K562 (cell line): ENCODE results near the gene EXOG. TPM values are rescaled to one million over a fixed set of nuclear protein-coding genes. Genes with fewer than 3 reads are reported as not detected.

ENCODE experiments used
- ATAC-seq: fragments of 200-7000 bp; cut with Tn5 transposase; 3 replicates; pipeline ENCODE4 v1.9.1; 2020; ENCODE audit warnings: moderate library complexity
- BruUV-seq: library from RNA; stranded (reverse); fragments of 400-500 nt; replicated peaks from 2 replicates; lab custom pipeline; 2021; lab: Mats Ljungman, UMichigan
- CTCF ChIA-PET: fragments of 300-600 bp; formaldehyde crosslinking; extraction: SDS; loops from one replicate; lab custom pipeline; 2021; ENCODE audit warnings: low intra/inter-chr PET ratio; lab: Yijun Ruan, JAX
- POLR2A ChIA-PET: fragments of 300-600, 350-650 bp; sonication (Branson Sonifier 250); formaldehyde crosslinking; extraction: SDS; loops from one replicate; lab custom pipeline; 2021; ENCODE audit warnings: antibody characterized with exemption, inconsistent platforms; lab: Yijun Ruan, JAX
- DNase-seq, 4 experiments: peaks; one replicate each; pipeline versions ENCODE4 v3.0.0 to v3.0.0-alpha.2; 2011 to 2018; ENCODE audit warnings: low spot score in 3 of 4, mixed read lengths in 3 of 4; ENCODE audit errors: extremely low read depth in 1 of 4
- FAIRE-seq: peaks from 2 replicates; lab custom pipeline; 2011; peaks lifted over from hg19 to GRCh38; lab: Jason Lieb, UNC
- H2AFZ ChIP-seq: 2 replicates; pipeline ENCODE4 v1.6.0; 2011; ENCODE audit warnings: low read depth, low read length, control low read depth, inconsistent platforms
- H3K27ac ChIP-seq: fragments of 200-600 bp; 3 replicates; pipeline ENCODE4 v1.8.0; 2011; ENCODE audit warnings: low read depth, mild to moderate bottlenecking, control low read depth, inconsistent platforms, low read length, moderate library complexity, mixed read lengths; ENCODE audit errors: extremely low read depth
- H3K27me3 ChIP-seq, 2 experiments: fragments of 300-600 bp in 1 of 2; 2 replicates in 1 of 2; 3 replicates in 1 of 2; pipeline versions ENCODE4 v1.6.0 to v1.8.0; 2011; ENCODE audit warnings: inconsistent platforms in 2 of 2, low read length in 2 of 2, mild to moderate bottlenecking in 1 of 2, mixed read lengths in 1 of 2, moderate library complexity in 1 of 2; ENCODE audit not compliant: control insufficient read depth in 2 of 2, insufficient read depth in 2 of 2
- H3K36me3 ChIP-seq: fragments of 300-600 bp; 3 replicates; pipeline ENCODE4 v1.8.0; 2011; ENCODE audit warnings: mild to moderate bottlenecking, low read length, inconsistent platforms; ENCODE audit not compliant: control insufficient read depth, insufficient read depth
- H3K4me1 ChIP-seq, 2 experiments: fragments of 200-600 bp in 1 of 2; replicated peaks in 1 of 2; 2 replicates in 1 of 2; 3 replicates in 1 of 2; pipeline versions ENCODE4 v1.5.1 to v1.8.0; 2011; ENCODE audit warnings: inconsistent platforms in 2 of 2, low read length in 2 of 2, mild to moderate bottlenecking in 1 of 2, mixed read lengths in 1 of 2, moderate library complexity in 1 of 2; ENCODE audit not compliant: control insufficient read depth in 2 of 2, insufficient read depth in 2 of 2
- H3K4me2 ChIP-seq: 2 replicates; pipeline ENCODE4 v1.6.1; 2011; ENCODE audit warnings: low read length, control low read depth, inconsistent platforms, mixed read lengths; ENCODE audit not compliant: insufficient read depth
- H3K4me3 ChIP-seq: fragments of 200-600 bp; sonication (generic), shearing (Covaris generic); 2 replicates; pipeline ENCODE4 v1.5.1; 2016; ENCODE audit warnings: control low read depth, inconsistent platforms
- H3K79me2 ChIP-seq: fragments of 200-600 bp; 3 replicates; pipeline ENCODE4 v1.8.0; 2011; ENCODE audit warnings: low read length, inconsistent platforms; ENCODE audit not compliant: control insufficient read depth, insufficient read depth
- H3K9ac ChIP-seq, 2 experiments: 2 replicates each; pipeline versions ENCODE4 v1.6.0 to v1.6.1; 2011; ENCODE audit warnings: low read depth in 2 of 2, low read length in 2 of 2, control low read depth in 1 of 2, inconsistent platforms in 1 of 2, mild to moderate bottlenecking in 1 of 2, mixed read lengths in 1 of 2; ENCODE audit not compliant: insufficient read depth in 1 of 2
- H3K9me1 ChIP-seq: one replicate; pipeline ENCODE4 v1.6.0; 2011; ENCODE audit warnings: inconsistent platforms, mild to moderate bottlenecking, low read length, moderate library complexity; ENCODE audit not compliant: control insufficient read depth, insufficient read depth
- H3K9me3 ChIP-seq: replicated peaks from 2 replicates; pipeline ENCODE4 v1.5.1; 2011; ENCODE audit warnings: low read depth, low read length, inconsistent platforms; ENCODE audit not compliant: control insufficient read depth, insufficient read depth
- H4K20me1 ChIP-seq: replicated peaks from 2 replicates; pipeline ENCODE4 v1.6.1; 2011; ENCODE audit warnings: low read length, inconsistent platforms, mixed read lengths; ENCODE audit not compliant: control insufficient read depth, insufficient read depth
- BCOR ChIP-seq: fragments of 450-650 bp; IDR thresholded peaks from 2 replicates; pipeline ENCODE4 v1.6.1; 2016
- BDP1 ChIP-seq: IDR thresholded peaks from 3 replicates; pipeline ENCODE4 v1.6.1; 2011; ENCODE audit not compliant: insufficient read length, insufficient read depth
- CREM ChIP-seq: IDR thresholded peaks from 2 replicates; pipeline ENCODE4 v1.6.1; 2014; ENCODE audit warnings: antibody characterized with exemption, low read depth
- ETV6 ChIP-seq, 3 experiments: fragments of 150-350 bp in 1 of 3; sonication (generic) in 1 of 3; formaldehyde crosslinking in 1 of 3; IDR thresholded peaks; 2 replicates each; pipeline versions ENCODE4 v1.6.1 to v1.8.0; 2014 to 2022; ENCODE audit warnings: borderline replicate concordance in 2 of 3, low read depth in 2 of 3, antibody characterized with exemption in 1 of 3, low read length in 1 of 3, mild to moderate bottlenecking in 1 of 3, missing genetic modification reagents in 1 of 3
- HDAC2 ChIP-seq: fragments of 450-650 bp; IDR thresholded peaks from 2 replicates; pipeline ENCODE4 v1.6.1; 2016; ENCODE audit warnings: mild to moderate bottlenecking
- HOXB6 ChIP-seq: fragments of 250-450 bp; sonication (Bioruptor Pico); IDR thresholded peaks from 2 replicates; pipeline ENCODE4 v1.5.1; 2022; ENCODE audit warnings: mild to moderate bottlenecking, borderline replicate concordance
- IFI16 ChIP-seq: fragments of 250-450 bp; sonication (Bioruptor Pico); IDR thresholded peaks from 2 replicates; pipeline ENCODE4 v2.1.2; 2022; ENCODE audit warnings: mild to moderate bottlenecking, inconsistent platforms
- ILK ChIP-seq: fragments of 450-650 bp; IDR thresholded peaks from 2 replicates; pipeline ENCODE4 v1.6.1; 2016; ENCODE audit warnings: missing genetic modification characterization, low read depth, mild to moderate bottlenecking, missing compliant biosample characterization, moderate library complexity, borderline replicate concordance
- NR2C2 ChIP-seq, 2 experiments: fragments of 200-800 bp in 1 of 2; sonication (Bioruptor generic) in 1 of 2; sonication (generic) in 1 of 2; formaldehyde crosslinking in 1 of 2; IDR thresholded peaks; 2 replicates each; pipeline versions ENCODE4 v1.6.1 to v1.8.0; 2016 to 2022; ENCODE audit warnings: mild to moderate bottlenecking in 1 of 2, missing compliant biosample characterization in 1 of 2, missing genetic modification characterization in 1 of 2, missing genetic modification reagents in 1 of 2
- PML ChIP-seq: IDR thresholded peaks from 2 replicates; pipeline ENCODE4 v1.6.1; 2012; ENCODE audit warnings: low read length, inconsistent platforms
- POLR3A ChIP-seq: IDR thresholded peaks from 2 replicates; pipeline ENCODE4 v1.6.1; 2011; ENCODE audit warnings: borderline replicate concordance, mild to moderate bottlenecking, moderate library complexity; ENCODE audit not compliant: insufficient read length, insufficient read depth; ENCODE audit errors: extremely low read depth
- PTBP1 ChIP-seq: fragments of 200-400 bp; formaldehyde crosslinking; IDR thresholded peaks from 2 replicates; pipeline ENCODE4 v1.6.1; 2017; ENCODE audit warnings: low read depth, low read length
- RAD21 ChIP-seq, 2 experiments: fragments of 250-450 bp in 1 of 2; fragments of 450-650 bp in 1 of 2; sonication (Bioruptor Pico) in 1 of 2; formaldehyde crosslinking in 1 of 2; IDR thresholded peaks in 1 of 2; conservative IDR thresholded peaks in 1 of 2; 2 replicates each; pipeline versions ENCODE4 v1.4.0 to v1.8.0; 2020 to 2022; ENCODE audit warnings: mild to moderate bottlenecking in 2 of 2, moderate library complexity in 1 of 2
- ZKSCAN1 ChIP-seq: fragments of 150-350 bp; IDR thresholded peaks from 2 replicates; pipeline ENCODE4 v1.6.1; 2016; ENCODE audit warnings: low read depth, low read length
- ZKSCAN3 ChIP-seq: fragments of 250-450 bp; sonication (Bioruptor Pico); IDR thresholded peaks from 2 replicates; pipeline ENCODE4 v1.4.0; 2020
- ZNF143 ChIP-seq: sonication (generic); formaldehyde crosslinking; IDR thresholded peaks from 2 replicates; pipeline ENCODE4 v1.9.0; 2022; ENCODE audit warnings: mild to moderate bottlenecking, missing genetic modification reagents
- ZNF766 ChIP-seq: fragments of 200-800 bp; sonication (Bioruptor generic); conservative IDR thresholded peaks from 2 replicates; pipeline ENCODE4 v1.6.1; 2016; ENCODE audit warnings: missing genetic modification characterization, missing compliant biosample characterization
- WGBS: fragments of 100-300 bp; shearing (Covaris generic); methylation state at CpG from one replicate; pipeline ENCODE4 v1.1.6; 2016; ENCODE audit warnings: low coverage, mixed read lengths; ENCODE audit not compliant: insufficient coverage; ENCODE audit errors: missing lambda C conversion rate; 5-methylcytosine and 5-hydroxymethylcytosine counted together
- in situ Hi-C: fragments of 300-500 bp; cut with MboI; formaldehyde crosslinking; loops from 4 replicates; pipeline ENCODE4 v1.15.0; 2018; ENCODE audit warnings: inconsistent platforms, mixed read lengths
- intact Hi-C: fragments of 100-400 bp; cut with micrococcal nuclease; formaldehyde crosslinking; loops from 2 replicates; pipeline ENCODE4 v1.14.2; 2022
- polyA plus RNA-seq, 8 experiments: library from polyadenylated mRNA; depleted of rRNA in 4 of 8; stranded (reverse) in 5 of 8; unstranded in 3 of 8; fragments of >200 nt; fragmentation: Nextera tagmentation in 2 of 8; fragmentation: Illumina TruSeq in 1 of 8; extraction: Ambion mirVana in 2 of 8; extraction: Trizol in 1 of 8; gene quantifications; 2 replicates each; pipeline versions ENCODE4 v1.2.1 to v1.2.3, GENCODE V29; 2011 to 2014; ENCODE audit warnings: inconsistent platforms in 1 of 8, missing spikeins in 1 of 8
- total RNA-seq, 7 experiments: library from RNA; depleted of rRNA in 6 of 7; stranded (reverse); fragments of >200 nt in 6 of 7; fragmentation: Illumina TruSeq in 2 of 7; extraction: Trizol in 2 of 7; gene quantifications; 2 replicates each; pipeline versions ENCODE4 v1.2.1 to v1.2.3, GENCODE V29; 2011 to 2021; ENCODE audit warnings: low replicate concordance in 1 of 7
- TF ChIP-seq, protein P1 (sequence below): fragments of 250-450 bp; sonication (Bioruptor Pico); IDR thresholded peaks from 2 replicates; pipeline ENCODE4 v1.8.0; 2021; ENCODE audit warnings: mild to moderate bottlenecking, moderate library complexity
- TF ChIP-seq, protein P2 (sequence below): sonication (generic); formaldehyde crosslinking; IDR thresholded peaks from 2 replicates; pipeline ENCODE4 v1.5.0; 2020; ENCODE audit warnings: missing genetic modification reagents
- TF ChIP-seq, protein P3 (sequence below): fragments of 250-450 bp; sonication (Bioruptor Pico); IDR thresholded peaks from 2 replicates; pipeline ENCODE4 v1.6.1; 2021; ENCODE audit warnings: mild to moderate bottlenecking

The EXOG gene
- total and polyA plus RNA-seq, 9 of the 15 experiments (the other 6 are each of a cell fraction or from before 2014, with no cell fraction given), result 10.8 to 21.7 (median 14.8) TPM

GRCh38 chr3:38522002-38522401, 25.9 kb downstream of the EXOG start:
- no peaks in the 10 kb centered on the region for H3K9me3 ChIP-seq
- ChIA-PET POLR2A (interaction anchor here (0.6 to 1.4 kb wide), 3 partner anchors 11 to 1707 kb away, joined by 3 read pairs; no protein-coding TSS in a partner anchor), CTCF (interaction anchor here (0.5 to 4.3 kb wide), 6 partner anchors 17 to 508 kb away, joined by 3 to 26 read pairs (median 12); no protein-coding TSS in a partner anchor)
- H3K36me3 ChIP-seq, result peaks cover 17% of the 10 kb centered on the region; the same call in 2 of the 3 replicates
- BruUV-seq, result no TSS peak
- H4K20me1 ChIP-seq, result no peaks in the 10 kb centered on the region
- no peak overlapping the region for H2AFZ ChIP-seq
- H3K79me2 ChIP-seq, result no peaks in the 10 kb centered on the region
- H3K9ac ChIP-seq, result no peak overlapping the region
- no peak for TF ChIP-seq ZNF766 (CRISPR knock-in tag)
- TF ChIP-seq PML, result no peak
- TF ChIP-seq IFI16, result no peak
- TF ChIP-seq CREM, result no peak
- TF ChIP-seq BCOR, result no peak
- TF ChIP-seq, protein P1, sequence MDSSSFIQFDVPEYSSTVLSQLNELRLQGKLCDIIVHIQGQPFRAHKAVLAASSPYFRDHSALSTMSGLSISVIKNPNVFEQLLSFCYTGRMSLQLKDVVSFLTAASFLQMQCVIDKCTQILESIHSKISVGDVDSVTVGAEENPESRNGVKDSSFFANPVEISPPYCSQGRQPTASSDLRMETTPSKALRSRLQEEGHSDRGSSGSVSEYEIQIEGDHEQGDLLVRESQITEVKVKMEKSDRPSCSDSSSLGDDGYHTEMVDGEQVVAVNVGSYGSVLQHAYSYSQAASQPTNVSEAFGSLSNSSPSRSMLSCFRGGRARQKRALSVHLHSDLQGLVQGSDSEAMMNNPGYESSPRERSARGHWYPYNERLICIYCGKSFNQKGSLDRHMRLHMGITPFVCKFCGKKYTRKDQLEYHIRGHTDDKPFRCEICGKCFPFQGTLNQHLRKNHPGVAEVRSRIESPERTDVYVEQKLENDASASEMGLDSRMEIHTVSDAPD, result no peak
- no peak for TF ChIP-seq PTBP1
- no peak for TF ChIP-seq HDAC2
- TF ChIP-seq POLR3A, result no peak
- TF ChIP-seq, protein P2, sequence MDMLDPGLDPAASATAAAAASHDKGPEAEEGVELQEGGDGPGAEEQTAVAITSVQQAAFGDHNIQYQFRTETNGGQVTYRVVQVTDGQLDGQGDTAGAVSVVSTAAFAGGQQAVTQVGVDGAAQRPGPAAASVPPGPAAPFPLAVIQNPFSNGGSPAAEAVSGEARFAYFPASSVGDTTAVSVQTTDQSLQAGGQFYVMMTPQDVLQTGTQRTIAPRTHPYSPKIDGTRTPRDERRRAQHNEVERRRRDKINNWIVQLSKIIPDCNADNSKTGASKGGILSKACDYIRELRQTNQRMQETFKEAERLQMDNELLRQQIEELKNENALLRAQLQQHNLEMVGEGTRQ (CRISPR knock-in tag), result no peak
- TF ChIP-seq ZKSCAN1, result no peak
- TF ChIP-seq, protein P3, sequence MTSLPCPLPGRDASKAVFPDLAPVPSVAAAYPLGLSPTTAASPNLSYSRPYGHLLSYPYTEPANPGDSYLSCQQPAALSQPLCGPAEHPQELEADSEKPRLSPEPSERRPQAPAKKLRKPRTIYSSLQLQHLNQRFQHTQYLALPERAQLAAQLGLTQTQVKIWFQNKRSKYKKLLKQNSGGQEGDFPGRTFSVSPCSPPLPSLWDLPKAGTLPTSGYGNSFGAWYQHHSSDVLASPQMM (CRISPR knock-in tag), result no peak
- TF ChIP-seq ZKSCAN3 (CRISPR knock-in tag), result no peak
- no peak for TF ChIP-seq ETV6 (IDR thresholded peaks at IDR 0.05; ENCODE audit: borderline replicate concordance in 1 of 2, low read depth in 2 of 2, low read length in 1 of 2)
- TF ChIP-seq ETV6 (CRISPR knock-in tag; IDR thresholded peaks at IDR 0.05; ENCODE audit: borderline replicate concordance), result no peak
- no peak for TF ChIP-seq ZNF143 (CRISPR knock-in tag)
- no peak for TF ChIP-seq NR2C2 (CRISPR knock-in tag; IDR thresholded peaks at IDR 0.05)
- TF ChIP-seq NR2C2 (tag; IDR thresholded peaks at IDR 0.05), result no peak
- no peak for TF ChIP-seq RAD21 (CRISPR knock-in tag; conservative IDR thresholded peaks at IDR 0.05 in 1 of 2, IDR thresholded peaks at IDR 0.05 in 1 of 2)
- TF ChIP-seq BDP1, result no peak
- TF ChIP-seq HOXB6, result no peak
- TF ChIP-seq ILK (tag), result no peak
- intact Hi-C loops (loop anchor here (5.0 to 10.0 kb wide), 2 partner anchors 320 to 483 kb away; no protein-coding TSS in a partner anchor), in situ Hi-C loops (loop anchor here (10.0 kb wide), 1 partner anchor 133 kb away; no protein-coding TSS in a partner anchor)
- no peak overlapping the region for H3K4me3 ChIP-seq
- H3K4me2 ChIP-seq, result no peak overlapping the region
- no peaks in the 10 kb centered on the region for H3K27me3 ChIP-seq
- no peak for ATAC-seq
- no peak for FAIRE-seq
- H3K27ac ChIP-seq, result no peak overlapping the region
- H3K9me1 ChIP-seq, result no peaks in the 10 kb centered on the region
- H3K4me1 ChIP-seq, result no peaks in the 10 kb centered on the region
- no peak for DNase-seq
- 65% methylated on average over 6 of the region's 6 CpGs for WGBS
